Stomach (tissue), 9 donors: ENCODE measurements around the gene FGGY. TPM values are rescaled to one million over a fixed set of nuclear protein-coding genes. Genes with fewer than 3 reads are reported as not detected.

ENCODE experiments used
- DNase-seq, 2 donors: peaks; one replicate each; pipeline versions ENCODE4 v3.0.0 to v3.0.0-alpha.2; 2013 to 2019
- H3K27ac ChIP-seq, 5 donors: fragments of 200-600 bp in 4 of 5; sonication (generic) in 4 of 5; one replicate each; pipeline ENCODE4 v1.5.1; 2013 to 2019; ENCODE audit warnings: mild to moderate bottlenecking in 1 of 5, moderate library complexity in 1 of 5
- H3K27me3 ChIP-seq, 3 donors: fragments of 200-600 bp; sonication (generic); one replicate each; pipeline ENCODE4 v1.5.1; 2017 to 2019; ENCODE audit warnings: mixed run types in 1 of 3
- H3K36me3 ChIP-seq, 4 donors: fragments of 200-600 bp; sonication (generic); 1 replicate in 3 of 4; 2 replicates in 1 of 4; pipeline ENCODE4 v1.5.1; 2016 to 2019
- H3K4me1 ChIP-seq, 4 donors: fragments of 200-600 bp; sonication (generic); one replicate each; pipeline ENCODE4 v1.5.1; 2016 to 2019
- H3K4me3 ChIP-seq, 4 donors: fragments of 200-600 bp; sonication (generic) in 3 of 4; one replicate each; pipeline ENCODE4 v1.5.1; 2016 to 2019; ENCODE audit warnings: mild to moderate bottlenecking in 1 of 4
- H3K9me3 ChIP-seq, 4 donors: fragments of 200-600 bp; sonication (generic); one replicate each; pipeline ENCODE4 v1.5.1; 2016 to 2019
- CTCF ChIP-seq, 7 experiments: fragments of 450-650 bp in 4 of 7; fragments of 200-600 bp in 3 of 7; sonication (generic) in 3 of 7; IDR thresholded peaks; one replicate each; pipeline ENCODE4 v1.5.1; 2016 to 2019; ENCODE audit warnings: antibody characterized with exemption in 7 of 7, control low read depth in 2 of 7, mild to moderate bottlenecking in 1 of 7
- EP300 ChIP-seq: sonication (generic); formaldehyde crosslinking; IDR thresholded peaks from one replicate; pipeline ENCODE4 v1.6.1; 2017; ENCODE audit warnings: antibody characterized with exemption
- POLR2A ChIP-seq, 4 donors: fragments of 450-650 bp; IDR thresholded peaks; one replicate each; pipeline ENCODE4 v1.6.1; 2016; ENCODE audit warnings: antibody characterized with exemption in 4 of 4, control low read depth in 2 of 4, mild to moderate bottlenecking in 1 of 4, moderate library complexity in 1 of 4
- POLR2AphosphoS5 ChIP-seq, 3 donors: sonication (generic); formaldehyde crosslinking; IDR thresholded peaks; one replicate each; pipeline ENCODE4 v1.6.1; 2016; ENCODE audit warnings: antibody characterized with exemption in 3 of 3
- WGBS, 5 donors: extraction: QIAGEN DNeasy Blood & Tissue Kit in 3 of 5; methylation state at CpG; one replicate each; pipeline versions ENCODE4 v1.1.5 to v1.1.7; 2013 to 2018; 5-methylcytosine and 5-hydroxymethylcytosine counted together
- intact Hi-C: fragments of 100-400 bp; cut with DNase I; formaldehyde crosslinking; loops from one replicate; pipeline ENCODE4 v1.15.1; 2023; ENCODE audit warnings: low total_unique reads
- polyA plus RNA-seq, 3 donors: library from polyadenylated mRNA; stranded (reverse); fragments of 200-250 nt; gene quantifications; one replicate each; pipeline ENCODE4 v1.2.3, GENCODE V29; 2013
- total RNA-seq, 5 donors: library from RNA; depleted of rRNA; stranded (reverse); fragments of >200 nt; gene quantifications; one replicate each; pipeline versions ENCODE4 v1.1.0 to v1.2.3, GENCODE V29; 2014 to 2016
- donor health status: healthy with polysubstance abuse.
- donor health status: Bipolar disorder and iron deficiency.
- donor health status: healthy.

Gene FGGY
- total and polyA plus RNA-seq, 8 donors: 6.2 to 40.6 (median 10.8) TPM

GRCh38 chr1:59730302-59730701, 433.4 kb downstream of the FGGY start:
- peak in 1 of 2 donors; percentile 16 for DNase-seq
- WGBS, 5 donors: 40 to 77% (median 63%) methylated on average over 1 of the region's 1 CpG
- intact Hi-C loops: no loop called here
- no peaks in the 10 kb centered on the region for H3K27me3 ChIP-seq
- no peaks in the 10 kb centered on the region for H3K9me3 ChIP-seq
- peaks cover 13 to 43% (median 36%) of the 10 kb centered on the region in 4 donors for H3K4me1 ChIP-seq
- peak overlapping the region in 4 of 5 donors; percentile 69 to 84 (median 75) for H3K27ac ChIP-seq
- no peak overlapping the region for H3K4me3 ChIP-seq
- TF ChIP-seq POLR2AphosphoS5 (IDR thresholded peaks at IDR 0.05): no peak
- no peak for TF ChIP-seq POLR2A (IDR thresholded peaks at IDR 0.05)
- TF ChIP-seq CTCF (IDR thresholded peaks at IDR 0.05): no peak
- no peaks in the 10 kb centered on the region for H3K36me3 ChIP-seq

- 33 to 49% (median 43%) methylated on average over 12 of the region's 12 CpGs for WGBS, 5 donors
- TF ChIP-seq POLR2AphosphoS5 (IDR thresholded peaks at IDR 0.05) (peak; percentile 13 to 79 (median 25)), POLR2A (IDR thresholded peaks at IDR 0.05) (no peak), CTCF (IDR thresholded peaks at IDR 0.05) (no peak)
- intact Hi-C loops: no loop called here
- no peaks in the 10 kb centered on the region for H3K27me3 ChIP-seq
- peaks cover 0 to 3% (median 0%) of the 10 kb centered on the region in 4 donors for H3K9me3 ChIP-seq
- peak overlapping the region; percentile 62 to 84 (median 70) for H3K27ac ChIP-seq
- H3K4me3 ChIP-seq: no peak overlapping the region
- H3K36me3 ChIP-seq: no peaks in the 10 kb centered on the region
- peak; percentile 74 to 91 for DNase-seq
- peaks cover 13 to 43% (median 36%) of the 10 kb centered on the region in 4 donors for H3K4me1 ChIP-seq
Measured at GRCh38 chr1:59730759-59731478, 434.0 kb downstream of the FGGY start.

- no peaks in the 10 kb centered on the region for H3K36me3 ChIP-seq
- TF ChIP-seq EP300 (no peak), POLR2A (IDR thresholded peaks at IDR 0.05) (no peak), CTCF (IDR thresholded peaks at IDR 0.05) (no peak), POLR2AphosphoS5 (IDR thresholded peaks at IDR 0.05) (no peak)
- intact Hi-C loops: no loop called here
- H3K27me3 ChIP-seq: no peaks in the 10 kb centered on the region
- peak overlapping the region; percentile 30 to 84 (median 70) for H3K27ac ChIP-seq
- WGBS, 5 donors: 63 to 88% (median 74%) methylated on average over 1 of the region's 1 CpG
- peaks cover 13 to 43% (median 36%) of the 10 kb centered on the region in 4 donors for H3K4me1 ChIP-seq
- no peak for DNase-seq
- H3K9me3 ChIP-seq: peaks cover 0 to 10% (median 3%) of the 10 kb centered on the region in 4 donors
- no peak overlapping the region for H3K4me3 ChIP-seq
Measured at GRCh38 chr1:59731591-59731990, 434.7 kb downstream of the FGGY start.

- H3K9me3 ChIP-seq: peaks cover 0 to 16% (median 5%) of the 10 kb centered on the region in 4 donors
- H3K4me1 ChIP-seq: peaks cover 13 to 47% (median 38%) of the 10 kb centered on the region in 4 donors
- H3K27ac ChIP-seq: peak overlapping the region in 4 of 5 donors; percentile 69 to 84 (median 75)
- WGBS, 5 donors: 81 to 87% (median 82%) methylated on average over 10 of the region's 10 CpGs
- no peaks in the 10 kb centered on the region for H3K36me3 ChIP-seq
- H3K27me3 ChIP-seq: no peaks in the 10 kb centered on the region
- intact Hi-C loops: no loop called here
- DNase-seq: peak in 1 of 2 donors; percentile 46
- no peak overlapping the region for H3K4me3 ChIP-seq
- no peak for TF ChIP-seq POLR2A (IDR thresholded peaks at IDR 0.05)
- no peak for TF ChIP-seq EP300
- no peak for TF ChIP-seq CTCF (IDR thresholded peaks at IDR 0.05)
- TF ChIP-seq POLR2AphosphoS5 (IDR thresholded peaks at IDR 0.05): no peak
Measured at GRCh38 chr1:59732214-59732955, 435.5 kb downstream of the FGGY start.
